Pancreas (tissue), 10 donors: ENCODE data around the gene PPM1B. TPM values are rescaled to one million over a fixed set of nuclear protein-coding genes. Genes with fewer than 3 reads are reported as not detected.

ENCODE experiments used
- ATAC-seq, 4 donors: fragments of 200-7000 bp; cut with Tn5 transposase; one replicate each; pipeline versions ENCODE4 v1.8.0 to v1.9.1; 2020; ENCODE audit warnings: mild to moderate bottlenecking in 4 of 4, moderate library complexity in 4 of 4
- DNase-seq, 6 donors: peaks; one replicate each; pipeline ENCODE4 v3.0.0-alpha.2; 2020
- FAIRE-seq: peaks from 2 replicates; lab custom pipeline; 2012; peaks lifted over from hg19 to GRCh38; lab: Jason Lieb, UNC
- H3K27ac ChIP-seq, 4 donors: fragments of 200-600 bp; sonication (generic); 1 replicate in 3 of 4; 2 replicates in 1 of 4; pipeline versions ENCODE4 v1.5.0 to v1.8.0; 2020
- H3K27me3 ChIP-seq, 4 donors: fragments of 200-600 bp; one replicate each; pipeline ENCODE4 v1.8.0; 2021
- H3K36me3 ChIP-seq, 3 donors: fragments of 200-600 bp; sonication (generic) in 1 of 3; one replicate each; pipeline versions ENCODE4 v1.5.0 to v1.8.0; 2020 to 2021
- H3K4me1 ChIP-seq, 3 donors: fragments of 200-600 bp; one replicate each; pipeline ENCODE4 v1.8.0; 2021
- H3K4me3 ChIP-seq, 4 donors: fragments of 200-600 bp; sonication (generic) in 2 of 4; one replicate each; pipeline versions ENCODE4 v1.5.0 to v1.8.0; 2020 to 2021
- H3K9me3 ChIP-seq, 4 donors: fragments of 200-600 bp; one replicate each; pipeline ENCODE4 v1.8.0; 2021
- WGBS, 2 donors: extraction: QIAGEN DNeasy Blood & Tissue Kit; methylation state at CpG; one replicate each; pipeline ENCODE4 v1.1.7; 2013; 5-methylcytosine and 5-hydroxymethylcytosine counted together
- intact Hi-C, 3 donors: fragments of 100-400 bp; cut with DNase I; formaldehyde crosslinking; loops; one replicate each; pipeline versions ENCODE4 v1.11.1 to v1.14.2; 2022
- polyA plus RNA-seq, 2 donors: library from polyadenylated mRNA; stranded (reverse); fragments of 200-250 nt; gene quantifications; one replicate each; pipeline ENCODE4 v1.2.3, GENCODE V29; 2013
- total RNA-seq, 6 donors: library from RNA; stranded (reverse); fragmentation: NEBNext Ultra II Directional in 4 of 6; extraction: Animal tissue kit (Norgen Biotek cat#: 25700) in 4 of 6; gene quantifications; one replicate each; pipeline versions ENCODE4 v1.2.1 to v1.2.4, GENCODE V29; 2021 to 2023
- TF ChIP-seq, protein P1 (sequence below), 4 donors: fragments of 200-600 bp; sonication (generic) in 3 of 4; IDR thresholded peaks; one replicate each; pipeline versions ENCODE4 v1.5.0 to v1.8.0; 2021; ENCODE audit warnings: antibody characterized with exemption in 4 of 4
- donor health status: healthy with polysubstance abuse.
- donor health status: DM: no; HTN: no; CAD: no; lungs with moderate emphysema.
- donor health status: DM: no; HTN: no; CAD: no.
- donor health status: control.
- donor health status: control.
- donor health status: Bipolar disorder and iron deficiency.
- donor health status: DM: yes; HTN: yes; CAD: no.
- donor health status: DM: no; HTN: no; CAD: no.
- donor health status: DM: no; HTN: no; CAD: no.
- donor health status: DM: yes; HTN: yes; CAD: no.

PPM1B gene
- total and polyA plus RNA-seq, 8 donors: 12.0 to 28.5 (median 19.7) TPM

DNA sequence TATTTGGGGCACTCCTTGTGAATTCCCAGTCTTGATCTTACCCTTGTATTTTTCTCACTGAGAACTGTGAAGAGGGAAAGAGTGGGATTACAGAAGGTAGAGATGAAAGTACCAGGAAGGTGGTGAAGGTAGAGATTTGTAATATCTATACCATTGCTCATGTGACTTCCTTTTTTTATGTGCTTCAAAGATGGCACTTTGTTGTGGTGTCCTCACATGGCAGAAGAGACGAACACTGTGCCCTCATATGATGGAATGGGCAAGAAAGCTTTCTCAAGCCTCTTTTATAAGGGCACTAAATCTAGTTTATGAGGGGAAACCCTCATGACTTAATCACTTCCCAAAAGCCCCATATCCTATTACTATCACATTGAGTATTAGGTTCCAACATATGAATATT lies 28.9 kb upstream of the PPM1B start:
- DNase-seq (no peak), ATAC-seq (no peak), FAIRE-seq (no peak)
- intact Hi-C loops: no loop called here
- 82 to 96% methylated on average over 1 of the region's 1 CpG for WGBS, 2 donors
- Histone ChIP-seq H3K27ac (no peak overlapping the region), H3K27me3 (no peaks in the 10 kb centered on the region), H3K4me3 (no peak overlapping the region), H3K36me3 (no peaks in the 10 kb centered on the region), H3K9me3 (no peaks in the 10 kb centered on the region), H3K4me1 (no peaks in the 10 kb centered on the region)
- TF ChIP-seq, protein P1, sequence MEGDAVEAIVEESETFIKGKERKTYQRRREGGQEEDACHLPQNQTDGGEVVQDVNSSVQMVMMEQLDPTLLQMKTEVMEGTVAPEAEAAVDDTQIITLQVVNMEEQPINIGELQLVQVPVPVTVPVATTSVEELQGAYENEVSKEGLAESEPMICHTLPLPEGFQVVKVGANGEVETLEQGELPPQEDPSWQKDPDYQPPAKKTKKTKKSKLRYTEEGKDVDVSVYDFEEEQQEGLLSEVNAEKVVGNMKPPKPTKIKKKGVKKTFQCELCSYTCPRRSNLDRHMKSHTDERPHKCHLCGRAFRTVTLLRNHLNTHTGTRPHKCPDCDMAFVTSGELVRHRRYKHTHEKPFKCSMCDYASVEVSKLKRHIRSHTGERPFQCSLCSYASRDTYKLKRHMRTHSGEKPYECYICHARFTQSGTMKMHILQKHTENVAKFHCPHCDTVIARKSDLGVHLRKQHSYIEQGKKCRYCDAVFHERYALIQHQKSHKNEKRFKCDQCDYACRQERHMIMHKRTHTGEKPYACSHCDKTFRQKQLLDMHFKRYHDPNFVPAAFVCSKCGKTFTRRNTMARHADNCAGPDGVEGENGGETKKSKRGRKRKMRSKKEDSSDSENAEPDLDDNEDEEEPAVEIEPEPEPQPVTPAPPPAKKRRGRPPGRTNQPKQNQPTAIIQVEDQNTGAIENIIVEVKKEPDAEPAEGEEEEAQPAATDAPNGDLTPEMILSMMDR (IDR thresholded peaks at IDR 0.05): no peak

DNA sequence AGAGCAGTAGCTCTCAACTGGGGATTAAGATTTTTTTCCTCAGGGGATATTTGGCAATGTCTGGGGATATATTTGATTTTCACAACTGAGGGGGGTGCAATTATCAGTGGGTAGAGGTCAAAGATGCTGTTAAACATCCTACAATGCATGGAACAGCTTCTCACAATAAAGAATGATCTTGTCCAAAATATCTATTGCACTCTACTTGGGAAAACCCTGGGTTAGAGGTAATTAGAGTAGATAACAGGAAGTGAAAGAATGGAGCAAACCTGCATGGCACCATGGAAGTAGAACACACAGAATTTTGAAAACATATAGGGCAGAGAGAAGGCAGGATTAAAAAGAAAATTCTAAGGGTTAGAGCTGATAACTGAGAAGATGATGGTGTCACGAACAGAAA lies 26.4 kb upstream of the PPM1B start:
- no peak overlapping the region for H3K4me3 ChIP-seq
- intact Hi-C loops: no loop called here
- no peaks in the 10 kb centered on the region for H3K36me3 ChIP-seq
- H3K27ac ChIP-seq: no peak overlapping the region
- TF ChIP-seq, protein P1 (IDR thresholded peaks at IDR 0.05): no peak
- 88% methylated on average over 1 of the region's 1 CpG for WGBS, 2 donors
- no peaks in the 10 kb centered on the region for H3K9me3 ChIP-seq
- FAIRE-seq: no peak
- H3K27me3 ChIP-seq: no peaks in the 10 kb centered on the region
- DNase-seq: no peak
- ATAC-seq: no peak
- H3K4me1 ChIP-seq: no peaks in the 10 kb centered on the region

DNA sequence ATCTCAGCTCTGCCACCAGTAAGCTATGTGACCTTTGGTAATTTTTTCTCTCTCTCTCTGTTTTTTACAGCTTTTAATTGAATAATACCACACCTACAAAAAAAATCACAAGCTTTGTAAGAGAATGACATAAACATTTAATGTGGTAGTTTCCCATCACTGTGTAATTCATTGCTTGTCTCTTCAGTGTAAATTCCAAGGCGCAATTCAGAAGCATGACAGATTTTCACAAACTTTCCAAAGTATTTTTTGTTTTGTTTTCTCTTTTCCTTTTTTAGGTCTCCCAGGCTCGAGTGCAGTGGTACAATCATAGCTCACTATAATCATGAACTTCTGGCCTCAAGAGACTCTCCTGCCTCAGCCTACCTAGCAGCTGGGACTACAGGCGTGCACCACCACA lies 25.0 kb upstream of the PPM1B start:
- Histone ChIP-seq H3K4me1 (no peaks in the 10 kb centered on the region), H3K27me3 (no peaks in the 10 kb centered on the region), H3K36me3 (no peaks in the 10 kb centered on the region), H3K27ac (no peak overlapping the region), H3K4me3 (no peak overlapping the region), H3K9me3 (no peaks in the 10 kb centered on the region)
- no peak for FAIRE-seq
- DNase-seq: no peak
- intact Hi-C loops: no loop called here
- WGBS, 2 donors: 69 to 85% methylated on average over 3 of the region's 3 CpGs
- no peak for ATAC-seq
- TF ChIP-seq, protein P1 (IDR thresholded peaks at IDR 0.05): no peak

DNA sequence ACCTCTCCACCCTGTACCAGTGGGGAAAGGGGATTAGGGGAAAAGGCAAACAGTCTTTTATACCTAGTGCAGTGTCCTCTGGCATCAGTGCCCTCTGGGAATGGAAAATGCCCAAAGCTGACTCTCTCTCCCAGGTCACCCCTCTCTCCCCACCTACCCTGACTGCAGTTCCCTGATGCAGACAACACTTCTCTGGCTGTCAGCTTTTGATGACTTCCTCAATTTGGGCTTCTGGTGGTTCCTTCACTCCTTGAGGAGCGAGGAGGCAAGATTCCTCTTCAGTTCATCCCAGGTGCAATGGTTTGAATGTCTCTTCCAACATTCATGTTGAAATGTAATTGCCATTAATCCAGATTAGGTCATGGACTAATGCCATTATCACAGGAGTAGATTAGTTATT lies 19.7 kb upstream of the PPM1B start:
- Histone ChIP-seq H3K4me3 (no peak overlapping the region), H3K27me3 (no peaks in the 10 kb centered on the region), H3K27ac (no peak overlapping the region), H3K36me3 (no peaks in the 10 kb centered on the region), H3K4me1 (no peaks in the 10 kb centered on the region), H3K9me3 (no peaks in the 10 kb centered on the region)
- no peak for FAIRE-seq
- DNase-seq: no peak
- ATAC-seq: no peak
- TF ChIP-seq, protein P1 (IDR thresholded peaks at IDR 0.05): no peak
- intact Hi-C loops: no loop called here
- 78 to 87% methylated on average over 1 of the region's 1 CpG for WGBS, 2 donors

DNA sequence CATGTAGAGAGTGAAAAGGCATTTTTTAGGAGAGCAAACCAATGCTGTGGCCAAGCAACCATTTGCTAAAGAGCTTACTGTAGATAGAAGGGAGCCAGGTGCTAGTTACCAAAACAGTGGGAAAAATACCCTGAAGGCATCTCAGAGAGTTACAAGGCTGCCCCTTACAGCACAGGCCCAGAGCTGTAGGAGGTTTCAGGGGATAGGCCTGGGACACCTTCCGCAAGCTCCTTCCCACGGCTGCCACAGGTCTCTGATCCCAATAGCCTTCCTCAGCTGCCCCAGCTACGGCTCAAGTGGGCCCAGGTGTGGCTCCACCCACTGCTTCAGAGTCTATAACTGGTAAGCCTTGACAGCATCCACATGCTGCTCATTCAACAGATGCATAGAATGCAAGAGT lies 18.2 kb upstream of the PPM1B start:
- H3K27me3 ChIP-seq: no peaks in the 10 kb centered on the region
- H3K36me3 ChIP-seq: no peaks in the 10 kb centered on the region
- ATAC-seq: no peak
- no peaks in the 10 kb centered on the region for H3K9me3 ChIP-seq
- WGBS, 2 donors: 87 to 90% methylated on average over 3 of the region's 3 CpGs
- no peak overlapping the region for H3K4me3 ChIP-seq
- FAIRE-seq: no peak
- no peak overlapping the region for H3K27ac ChIP-seq
- H3K4me1 ChIP-seq: no peaks in the 10 kb centered on the region
- TF ChIP-seq, protein P1 (IDR thresholded peaks at IDR 0.05): no peak
- intact Hi-C loops: no loop called here
- no peak for DNase-seq
